A549 (cell line): ENCODE measurements around the gene BIRC7.

Experiments
- EHMT2 ChIP-seq: fragments of 200-600 bp; sonication (generic); IDR thresholded peaks from 2 replicates; pipeline ENCODE4 v1.6.1; 2016; ENCODE audit warnings: antibody characterized with exemption, low read depth, mild to moderate bottlenecking, moderate library complexity
- EP300 ChIP-seq, 2 experiments: fragments of >200 bp; sonication (Bioruptor Twin); formaldehyde crosslinking; IDR thresholded peaks; 2 replicates in 1 of 2; 3 replicates in 1 of 2; pipeline ENCODE4 v1.6.1; 2016 to 2017
- HDAC2 ChIP-seq: fragments of 200-600 bp; sonication (generic); IDR thresholded peaks from 2 replicates; pipeline ENCODE4 v1.6.1; 2016
- POLR2A ChIP-seq: IDR thresholded peaks from 2 replicates; pipeline ENCODE4 v1.6.1; 2012; ENCODE audit warnings: mild to moderate bottlenecking, low read length
- TF ChIP-seq, protein P1 (sequence below): fragments of >200 bp; sonication (Bioruptor Twin); formaldehyde crosslinking; IDR thresholded peaks from 3 replicates; pipeline ENCODE4 v1.5.1; 2016
- TF ChIP-seq, protein P2 (sequence below): fragments of 200-600 bp; sonication (generic); IDR thresholded peaks from 2 replicates; pipeline ENCODE4 v1.6.1; 2016; ENCODE audit warnings: antibody characterized with exemption, mild to moderate bottlenecking, moderate library complexity
- TF ChIP-seq, protein P3 (sequence below): fragments of 250-450 bp; sonication (Bioruptor Pico); IDR thresholded peaks from 2 replicates; pipeline ENCODE4 v1.5.0; 2021; ENCODE audit warnings: mild to moderate bottlenecking, moderate library complexity, borderline replicate concordance

DNA sequence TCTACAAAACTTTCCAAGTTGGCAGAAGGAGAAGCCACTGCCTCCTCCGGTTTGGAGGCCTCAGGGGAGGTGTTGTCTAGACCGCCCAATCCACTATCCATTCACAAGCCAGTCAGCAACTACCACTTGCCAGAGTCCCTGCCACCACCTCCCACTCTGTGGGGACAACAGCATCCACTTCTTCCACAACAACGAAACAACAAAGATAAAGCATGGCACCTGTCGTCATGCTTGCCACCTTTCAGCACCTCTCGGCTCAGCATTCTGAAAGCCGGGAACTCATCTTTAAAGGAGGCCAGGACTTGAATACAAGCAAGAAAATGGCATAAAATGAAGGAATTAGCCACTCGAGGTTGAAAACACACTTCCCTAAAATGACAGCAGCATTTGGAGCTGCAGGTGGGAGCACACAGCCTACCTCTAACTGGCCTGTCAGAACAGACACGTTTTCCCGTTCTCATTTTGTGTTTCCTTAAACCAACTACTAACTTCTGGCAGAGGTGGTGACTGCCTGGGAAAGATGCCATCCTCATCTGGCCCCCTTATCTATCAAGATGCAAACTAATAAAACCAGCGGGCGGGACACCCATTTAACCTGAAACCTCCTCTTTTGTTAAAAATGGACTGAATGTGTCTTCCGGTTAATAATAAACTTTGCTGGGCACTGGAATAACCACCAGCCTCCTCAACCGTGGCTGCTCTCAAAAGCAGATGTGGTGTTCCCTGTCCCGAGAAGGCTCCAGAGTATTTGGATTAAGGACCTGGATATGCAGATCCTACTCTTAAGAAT lies 41.5 kb upstream of the BIRC7 start:
- TF ChIP-seq EP300 (IDR thresholded peaks at IDR 0.05) (no peak), POLR2A (no peak), EHMT2 (no peak), HDAC2 (no peak)
- TF ChIP-seq, protein P1, sequence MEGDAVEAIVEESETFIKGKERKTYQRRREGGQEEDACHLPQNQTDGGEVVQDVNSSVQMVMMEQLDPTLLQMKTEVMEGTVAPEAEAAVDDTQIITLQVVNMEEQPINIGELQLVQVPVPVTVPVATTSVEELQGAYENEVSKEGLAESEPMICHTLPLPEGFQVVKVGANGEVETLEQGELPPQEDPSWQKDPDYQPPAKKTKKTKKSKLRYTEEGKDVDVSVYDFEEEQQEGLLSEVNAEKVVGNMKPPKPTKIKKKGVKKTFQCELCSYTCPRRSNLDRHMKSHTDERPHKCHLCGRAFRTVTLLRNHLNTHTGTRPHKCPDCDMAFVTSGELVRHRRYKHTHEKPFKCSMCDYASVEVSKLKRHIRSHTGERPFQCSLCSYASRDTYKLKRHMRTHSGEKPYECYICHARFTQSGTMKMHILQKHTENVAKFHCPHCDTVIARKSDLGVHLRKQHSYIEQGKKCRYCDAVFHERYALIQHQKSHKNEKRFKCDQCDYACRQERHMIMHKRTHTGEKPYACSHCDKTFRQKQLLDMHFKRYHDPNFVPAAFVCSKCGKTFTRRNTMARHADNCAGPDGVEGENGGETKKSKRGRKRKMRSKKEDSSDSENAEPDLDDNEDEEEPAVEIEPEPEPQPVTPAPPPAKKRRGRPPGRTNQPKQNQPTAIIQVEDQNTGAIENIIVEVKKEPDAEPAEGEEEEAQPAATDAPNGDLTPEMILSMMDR: no peak
- TF ChIP-seq, protein P2, sequence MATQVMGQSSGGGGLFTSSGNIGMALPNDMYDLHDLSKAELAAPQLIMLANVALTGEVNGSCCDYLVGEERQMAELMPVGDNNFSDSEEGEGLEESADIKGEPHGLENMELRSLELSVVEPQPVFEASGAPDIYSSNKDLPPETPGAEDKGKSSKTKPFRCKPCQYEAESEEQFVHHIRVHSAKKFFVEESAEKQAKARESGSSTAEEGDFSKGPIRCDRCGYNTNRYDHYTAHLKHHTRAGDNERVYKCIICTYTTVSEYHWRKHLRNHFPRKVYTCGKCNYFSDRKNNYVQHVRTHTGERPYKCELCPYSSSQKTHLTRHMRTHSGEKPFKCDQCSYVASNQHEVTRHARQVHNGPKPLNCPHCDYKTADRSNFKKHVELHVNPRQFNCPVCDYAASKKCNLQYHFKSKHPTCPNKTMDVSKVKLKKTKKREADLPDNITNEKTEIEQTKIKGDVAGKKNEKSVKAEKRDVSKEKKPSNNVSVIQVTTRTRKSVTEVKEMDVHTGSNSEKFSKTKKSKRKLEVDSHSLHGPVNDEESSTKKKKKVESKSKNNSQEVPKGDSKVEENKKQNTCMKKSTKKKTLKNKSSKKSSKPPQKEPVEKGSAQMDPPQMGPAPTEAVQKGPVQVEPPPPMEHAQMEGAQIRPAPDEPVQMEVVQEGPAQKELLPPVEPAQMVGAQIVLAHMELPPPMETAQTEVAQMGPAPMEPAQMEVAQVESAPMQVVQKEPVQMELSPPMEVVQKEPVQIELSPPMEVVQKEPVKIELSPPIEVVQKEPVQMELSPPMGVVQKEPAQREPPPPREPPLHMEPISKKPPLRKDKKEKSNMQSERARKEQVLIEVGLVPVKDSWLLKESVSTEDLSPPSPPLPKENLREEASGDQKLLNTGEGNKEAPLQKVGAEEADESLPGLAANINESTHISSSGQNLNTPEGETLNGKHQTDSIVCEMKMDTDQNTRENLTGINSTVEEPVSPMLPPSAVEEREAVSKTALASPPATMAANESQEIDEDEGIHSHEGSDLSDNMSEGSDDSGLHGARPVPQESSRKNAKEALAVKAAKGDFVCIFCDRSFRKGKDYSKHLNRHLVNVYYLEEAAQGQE: no peak
- TF ChIP-seq, protein P3, sequence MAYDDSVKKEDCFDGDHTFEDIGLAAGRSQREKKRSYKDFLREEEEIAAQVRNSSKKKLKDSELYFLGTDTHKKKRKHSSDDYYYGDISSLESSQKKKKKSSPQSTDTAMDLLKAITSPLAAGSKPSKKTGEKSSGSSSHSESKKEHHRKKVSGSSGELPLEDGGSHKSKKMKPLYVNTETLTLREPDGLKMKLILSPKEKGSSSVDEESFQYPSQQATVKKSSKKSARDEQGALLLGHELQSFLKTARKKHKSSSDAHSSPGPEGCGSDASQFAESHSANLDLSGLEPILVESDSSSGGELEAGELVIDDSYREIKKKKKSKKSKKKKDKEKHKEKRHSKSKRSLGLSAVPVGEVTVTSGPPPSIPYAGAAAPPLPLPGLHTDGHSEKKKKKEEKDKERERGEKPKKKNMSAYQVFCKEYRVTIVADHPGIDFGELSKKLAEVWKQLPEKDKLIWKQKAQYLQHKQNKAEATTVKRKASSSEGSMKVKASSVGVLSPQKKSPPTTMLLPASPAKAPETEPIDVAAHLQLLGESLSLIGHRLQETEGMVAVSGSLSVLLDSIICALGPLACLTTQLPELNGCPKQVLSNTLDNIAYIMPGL (CRISPR knock-in tag): no peak
